Right renal pelvis (tissue), 4 donors: ENCODE measurements around the gene HARS2. TPM values are rescaled to one million over a fixed set of nuclear protein-coding genes. Genes with fewer than 3 reads are reported as not detected.
"Not testable (repeated sequence)": the region's sequence is repeated elsewhere in the genome, so short reads cannot be mapped to it uniquely, and the experiment has no call there.

Source experiments
- DNase-seq, 4 donors: peaks; one replicate each; pipeline ENCODE4 v3.0.0-alpha.2; 2013; ENCODE audit warnings: low read depth in 4 of 4, low spot score in 3 of 4, missing footprints in 1 of 4
- polyA plus RNA-seq, 4 donors: library from polyadenylated mRNA; unstranded; fragments of 120-200 nt; gene quantifications; one replicate each; pipeline ENCODE4 v1.2.1, GENCODE V29; 2013; ENCODE audit not compliant: insufficient read length in 4 of 4

The HARS2 gene
- polyA plus RNA-seq, 4 donors: 42.7 to 47.6 (median 45.9) TPM

GRCh38 chr5:140696891-140697492 lies 5.7 kb downstream of the HARS2 start:
- no peak for DNase-seq

GRCh38 chr5:140700177-140701144 lies 9.2 kb downstream of the HARS2 start, which contains the start of gene ZMAT2:
Gene ZMAT2 (plus strand): TSS chr5:140700447. CDS start chr5:140700461, 14 bp downstream.
- DNase-seq: peak; percentile 84 to 95 (median 92)

- no peak for DNase-seq
These were observed 16.6 kb downstream of the HARS2 start for GRCh38 chr5:140707812-140708211.

GRCh38 chr5:140708787-140709186 lies 17.5 kb downstream of the HARS2 start:
- not testable (repeated sequence) for DNase-seq

- peak; percentile 63 to 82 (median 70) for DNase-seq
These were observed 19.8 kb downstream of the HARS2 start for GRCh38 chr5:140710899-140711552.

GRCh38 chr5:140711794-140712193 lies 20.5 kb downstream of the HARS2 start:
- DNase-seq: no peak

GRCh38 chr5:140713562-140714094 lies 22.4 kb downstream of the HARS2 start:
- no peak for DNase-seq

- not testable (repeated sequence) for DNase-seq
These were observed 25.0 kb downstream of the HARS2 start for GRCh38 chr5:140716238-140716637.

- no peak for DNase-seq
These were observed 27.0 kb downstream of the HARS2 start for GRCh38 chr5:140718266-140718592.

- DNase-seq: not testable (repeated sequence)
These were observed 29.5 kb downstream of the HARS2 start for GRCh38 chr5:140720738-140721137.

- DNase-seq: not testable (repeated sequence)
These were observed 30.1 kb downstream of the HARS2 start for GRCh38 chr5:140721395-140721794.

GRCh38 chr5:140725799-140726471 lies 34.7 kb downstream of the HARS2 start:
- DNase-seq: peak in 3 of 4 donors; percentile 10 to 33 (median 25)

- no peak for DNase-seq
These were observed 41.8 kb downstream of the HARS2 start for GRCh38 chr5:140733098-140733497.

- no peak for DNase-seq
These were observed 43.1 kb downstream of the HARS2 start for GRCh38 chr5:140734354-140734753.

GRCh38 chr5:140737486-140737885 lies 46.2 kb downstream of the HARS2 start:
- DNase-seq: no peak

GRCh38 chr5:140741967-140742366 lies 50.7 kb downstream of the HARS2 start:
- no peak for DNase-seq
